GM18868 (cell line): ENCODE measurements around the gene MYH2.
"Not testable (repeated sequence)": the region's sequence is repeated elsewhere in the genome, so short reads cannot be mapped to it uniquely, and the experiment has no call there.

Source experiments
- ATAC-seq: cut with Tn5 transposase; IDR thresholded peaks from one replicate; pipeline ENCODE4 v1.9.1; 2021; ENCODE audit warnings: mild to moderate bottlenecking, moderate library complexity; ENCODE audit not compliant: unreplicated experiment

The MYH2 gene

GRCh38 chr17:10549096-10549842 is at the start of gene MYH2:
TSS of gene MYH2 (minus strand) at chr17:10549658. CDS start at chr17:10547920, 1,738 bp downstream.
- ATAC-seq, result no peak

- no peak for ATAC-seq
These were observed 49.2 kb upstream of the MYH2 start for GRCh38 chr17:10598621-10599020.

- ATAC-seq, result no peak
These were observed 40.2 kb upstream of the MYH2 start for GRCh38 chr17:10589553-10590145.

GRCh38 chr17:10585529-10585928 is 36.1 kb upstream of the MYH2 start:
- ATAC-seq, result no peak

GRCh38 chr17:10583834-10584233 is 34.4 kb upstream of the MYH2 start:
- no peak for ATAC-seq

GRCh38 chr17:10579270-10579669 is 29.8 kb upstream of the MYH2 start:
- ATAC-seq, result no peak

GRCh38 chr17:10574324-10574723 is 24.9 kb upstream of the MYH2 start:
- no peak for ATAC-seq

GRCh38 chr17:10563991-10564660 is 14.7 kb upstream of the MYH2 start:
- ATAC-seq, result no peak

- ATAC-seq, result no peak
These were observed 8.6 kb upstream of the MYH2 start for GRCh38 chr17:10558049-10558448.

- ATAC-seq, result no peak
These were observed 8.0 kb upstream of the MYH2 start for GRCh38 chr17:10557422-10557821.

GRCh38 chr17:10556301-10557005 is 7.0 kb upstream of the MYH2 start:
- ATAC-seq, result no peak

- ATAC-seq, result no peak
These were observed 556 bp upstream of the MYH2 start for GRCh38 chr17:10550014-10550413.

GRCh38 chr17:10547351-10547750 is 2.1 kb downstream of the MYH2 start:
- no peak for ATAC-seq

- ATAC-seq, result not testable (repeated sequence)
These were observed 6.0 kb downstream of the MYH2 start for GRCh38 chr17:10543486-10543885.

- not testable (repeated sequence) for ATAC-seq
These were observed 8.3 kb downstream of the MYH2 start for GRCh38 chr17:10541179-10541578.

- no peak for ATAC-seq
These were observed 17.4 kb downstream of the MYH2 start for GRCh38 chr17:10532026-10532425.

- ATAC-seq, result no peak
These were observed 22.0 kb downstream of the MYH2 start for GRCh38 chr17:10527419-10527818.

GRCh38 chr17:10526517-10526916 is 22.9 kb downstream of the MYH2 start:
- no peak for ATAC-seq

- ATAC-seq, result no peak
These were observed 26.4 kb downstream of the MYH2 start for GRCh38 chr17:10523064-10523463.

- ATAC-seq, result no peak
These were observed 27.5 kb downstream of the MYH2 start for GRCh38 chr17:10521949-10522348.

GRCh38 chr17:10518271-10519037 is 31.0 kb downstream of the MYH2 start, which contains the start of gene MYH1:
TSS of gene MYH1 (minus strand) at chr17:10518542. CDS start at chr17:10516642, 1,900 bp downstream.
- ATAC-seq, result no peak
